Activated B cell treated with CpG ODN at 0.5 μM for 24 hours (primary cell): ENCODE results near the gene DPY30. TPM values are rescaled to one million over a fixed set of nuclear protein-coding genes. Genes with fewer than 3 reads are reported as not detected.
A peak's percentile ranks its signal among the peaks of the same experiment; 100 is the strongest.
"Not testable (repeated sequence)": the region's sequence is repeated elsewhere in the genome, so short reads cannot be mapped to it uniquely, and the experiment has no call there.

Experiments used
- ATAC-seq: fragments of 200-7000 bp; cut with Tn5 transposase; one replicate; pipeline ENCODE4 v1.10.0; 2021; ENCODE audit warnings: low read depth, mild to moderate bottlenecking, moderate library complexity
- CTCF ChIA-PET: fragments of 350-600 bp; sonication (Branson Sonifier 250); formaldehyde crosslinking; loops from one replicate; lab custom pipeline; 2021; ENCODE audit warnings: antibody characterized with exemption; lab: Charles Lee
- POLR2A ChIA-PET: fragments of 350-600 bp; sonication (Branson Sonifier 250); formaldehyde crosslinking; loops from one replicate; lab custom pipeline; 2021; ENCODE audit warnings: antibody characterized with exemption; lab: Charles Lee
- DNase-seq: peaks from one replicate; pipeline ENCODE4 v3.0.0; 2022
- H3K27ac Mint-ChIP-seq: one replicate; pipeline ENCODE4 v1.8.0; 2020; ENCODE audit warnings: mixed read lengths
- H3K27me3 Mint-ChIP-seq: one replicate; pipeline ENCODE4 v1.8.0; 2021; ENCODE audit warnings: mixed read lengths
- H3K36me3 Mint-ChIP-seq: one replicate; pipeline ENCODE4 v1.8.0; 2021; ENCODE audit warnings: low read depth, mixed read lengths
- H3K4me1 Mint-ChIP-seq: one replicate; pipeline ENCODE4 v1.8.0; 2021; ENCODE audit warnings: mixed read lengths
- H3K4me3 Mint-ChIP-seq: one replicate; pipeline ENCODE4 v1.8.0; 2020; ENCODE audit warnings: mild to moderate bottlenecking, mixed read lengths
- H3K9me3 Mint-ChIP-seq: one replicate; pipeline ENCODE4 v1.8.0; 2020; ENCODE audit warnings: mixed read lengths
- CTCF ChIP-seq: fragments of 200-600 bp; IDR thresholded peaks from one replicate; pipeline ENCODE4 v1.8.0; 2022; ENCODE audit warnings: antibody characterized with exemption, mild to moderate bottlenecking
- intact Hi-C: fragments of 100-400 bp; cut with micrococcal nuclease; formaldehyde crosslinking; loops from one replicate; pipeline ENCODE4 v1.15.1; 2024
- total RNA-seq: library from RNA; stranded (reverse); gene quantifications from 2 replicates; pipeline ENCODE4 v1.2.3, GENCODE V29; 2022

DPY30 gene
- total RNA-seq, 1 donor from 2014 or later = 36.2 TPM

GRCh38 chr2:32060266-32060665 is 20.7 kb upstream of the DPY30 start:
- POLR2A ChIA-PET = no interaction called here
- H3K4me3 Mint-ChIP-seq = no peak overlapping the region

GRCh38 chr2:32058130-32058529 is 18.5 kb upstream of the DPY30 start:
- intact Hi-C loops = no loop called here
- no peaks in the 10 kb centered on the region for H3K9me3 Mint-ChIP-seq
- ATAC-seq (no peak), DNase-seq (no peak)
- ChIA-PET POLR2A (interaction anchor here (1.1 kb wide), 1 partner anchor 18 kb away, joined by 8 read pairs; the partner anchor contains the start of gene DPY30), CTCF (no interaction called here)
- peaks cover 7% of the 10 kb centered on the region for H3K4me1 Mint-ChIP-seq
- H3K36me3 Mint-ChIP-seq = peaks cover 1% of the 10 kb centered on the region
- no peak for TF ChIP-seq CTCF
- H3K4me3 Mint-ChIP-seq = no peak overlapping the region
- no peaks in the 10 kb centered on the region for H3K27me3 Mint-ChIP-seq
- no peak overlapping the region for H3K27ac Mint-ChIP-seq

More at GRCh38 chr2:32060266-32060665, 20.7 kb upstream of the DPY30 start:
- intact Hi-C loops = loop anchor here (5.0 to 10.0 kb wide), 5 partner anchors 75 to 1828 kb away; partner anchors contain the start of genes FAM98A, LBH, TTC27 and YIPF4
- Mint-ChIP-seq H3K9me3 (no peaks in the 10 kb centered on the region), H3K4me1 (peaks cover 17% of the 10 kb centered on the region), H3K36me3 (peaks cover 5% of the 10 kb centered on the region), H3K27ac (no peak overlapping the region), H3K27me3 (no peaks in the 10 kb centered on the region)
- CTCF ChIA-PET = no interaction called here
- no peak for TF ChIP-seq CTCF
- ATAC-seq = no peak
- no peak for DNase-seq

GRCh38 chr2:32054583-32054982 is 15.0 kb upstream of the DPY30 start:
- H3K27me3 Mint-ChIP-seq, CTCF ChIA-PET: not testable (repeated sequence)
- POLR2A ChIA-PET = interaction anchor here (0.7 to 1.9 kb wide), 4 partner anchors 9 to 112 kb away, joined by 3 to 8 read pairs (median 4); partner anchors contain the start of genes DPY30 and SPAST

GRCh38 chr2:32051836-32052439 is 12.3 kb upstream of the DPY30 start:
- Mint-ChIP-seq H3K4me1 (no peaks in the 10 kb centered on the region), H3K4me3 (no peak overlapping the region), H3K9me3 (no peaks in the 10 kb centered on the region), H3K27me3 (no peaks in the 10 kb centered on the region), H3K27ac (no peak overlapping the region), H3K36me3 (no peaks in the 10 kb centered on the region)
- ATAC-seq (no peak), DNase-seq (no peak)
- CTCF ChIA-PET = no interaction called here
- intact Hi-C loops = no loop called here
- POLR2A ChIA-PET = no interaction called here
- TF ChIP-seq CTCF = no peak

More at GRCh38 chr2:32054583-32054982, 15.0 kb upstream of the DPY30 start:
- DNase-seq, intact Hi-C loops, H3K9me3 Mint-ChIP-seq, ATAC-seq, H3K4me3 Mint-ChIP-seq, H3K27ac Mint-ChIP-seq, H3K36me3 Mint-ChIP-seq, H3K4me1 Mint-ChIP-seq: not testable (repeated sequence)

- no peak for DNase-seq
- ChIA-PET CTCF (no interaction called here), POLR2A (no interaction called here)
- H3K4me1 Mint-ChIP-seq = peaks cover 17% of the 10 kb centered on the region
- ATAC-seq = no peak
- H3K4me3 Mint-ChIP-seq = no peak overlapping the region
- no peaks in the 10 kb centered on the region for H3K27me3 Mint-ChIP-seq
- peaks cover 4% of the 10 kb centered on the region for H3K36me3 Mint-ChIP-seq
- intact Hi-C loops = no loop called here
- H3K27ac Mint-ChIP-seq = no peak overlapping the region
- no peak for TF ChIP-seq CTCF
- H3K9me3 Mint-ChIP-seq = no peaks in the 10 kb centered on the region
Observed at GRCh38 chr2:32043561-32043960, 4.0 kb upstream of the DPY30 start.

- Mint-ChIP-seq H3K36me3 (peaks cover 39% of the 10 kb centered on the region), H3K4me1 (peaks cover 18% of the 10 kb centered on the region), H3K27ac (peak overlapping the region; percentile 4)
- H3K9me3 Mint-ChIP-seq, H3K27me3 Mint-ChIP-seq, DNase-seq, intact Hi-C loops, CTCF ChIA-PET, H3K4me3 Mint-ChIP-seq: not testable (repeated sequence)
- ATAC-seq = peak; percentile 28
- POLR2A ChIA-PET = interaction anchor here (0.6 kb wide), 1 partner anchor 27 kb away, joined by 3 read pairs; no protein-coding TSS in a partner anchor
Observed at GRCh38 chr2:32034198-32034887, 5.3 kb downstream of the DPY30 start.

GRCh38 chr2:32018789-32019482 is 20.7 kb downstream of the DPY30 start:
- ATAC-seq = peak; percentile 52
- CTCF ChIA-PET = interaction anchor here (1.3 kb wide), 1 partner anchor 21 kb away, joined by 3 read pairs; the partner anchor contains the start of gene DPY30
- H3K36me3 Mint-ChIP-seq = peaks cover 39% of the 10 kb centered on the region
- H3K4me3 Mint-ChIP-seq, DNase-seq, H3K9me3 Mint-ChIP-seq, H3K27ac Mint-ChIP-seq, H3K27me3 Mint-ChIP-seq, H3K4me1 Mint-ChIP-seq: not testable (repeated sequence)
- intact Hi-C loops = loop anchor here (10.0 kb wide), 1 partner anchor 116 kb away; no protein-coding TSS in a partner anchor
- POLR2A ChIA-PET = interaction anchor here (1.2 kb wide), 1 partner anchor 8 kb away, joined by 3 read pairs; the partner anchor contains the start of gene MEMO1
